NCI-H2196 treated with DMSO at 0.1 percent for 48 hours (cell line): ENCODE measurements around the gene OR56B4.
"Not testable (repeated sequence)": the region's sequence is repeated elsewhere in the genome, so short reads cannot be mapped to it uniquely, and the experiment has no call there.

Source experiments
- DNase-seq: peaks from one replicate; lab custom pipeline; 2025; ENCODE audit not compliant: unreplicated experiment; lab: John Stamatoyannopoulos, UW

The OR56B4 gene

GRCh38 chr11:6107384-6107783 is at the start of gene OR56B4:
Gene OR56B4, plus strand, starts transcription at chr11:6107684. Its CDS starts 95 bp downstream, at chr11:6107779.
- not testable (repeated sequence) for DNase-seq

DNA sequence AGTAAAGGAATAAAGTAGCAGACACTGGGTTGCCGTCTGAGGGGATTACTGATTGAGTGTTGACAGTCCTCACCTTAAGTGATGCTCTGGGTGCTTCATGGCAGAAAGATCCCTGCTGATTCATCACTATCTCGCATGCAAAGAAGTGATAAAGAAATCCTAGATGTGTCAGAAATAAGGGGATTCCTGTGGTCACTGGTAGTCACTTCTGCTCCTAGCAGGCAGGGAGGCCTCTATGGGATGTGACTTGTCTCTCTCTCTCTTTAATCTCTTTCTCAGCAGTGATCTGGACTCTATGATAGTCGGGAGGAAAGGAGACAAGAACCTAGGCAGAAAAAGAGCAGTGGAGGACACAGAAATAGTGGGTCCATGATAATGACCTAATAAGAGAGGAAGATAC is 46.0 kb upstream of the OR56B4 start:
- no peak for DNase-seq

- DNase-seq = no peak
These were observed 44.7 kb upstream of the OR56B4 start for GRCh38 chr11:6062691-6063358.

DNA sequence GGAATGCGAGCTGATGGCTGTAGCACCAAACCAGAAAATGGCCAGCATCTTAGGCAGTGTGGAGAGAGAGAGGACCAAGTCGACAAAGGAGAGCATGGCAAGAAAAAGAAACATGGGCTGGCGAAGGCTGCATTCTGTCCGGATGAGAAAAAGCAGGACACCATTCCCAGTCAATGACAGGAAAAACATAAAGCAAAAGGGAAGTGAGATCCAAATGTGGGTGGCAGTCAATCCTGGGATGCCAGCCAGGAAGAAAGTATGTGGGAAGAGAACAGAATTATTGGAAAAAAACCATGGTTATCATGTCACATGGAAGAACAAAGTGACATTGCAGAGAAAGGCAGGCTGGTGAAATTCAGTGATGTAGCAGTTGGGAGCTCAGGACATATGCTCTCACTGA is 40.0 kb upstream of the OR56B4 start:
- no peak for DNase-seq

GRCh38 chr11:6076443-6076842 is 31.0 kb upstream of the OR56B4 start:
- DNase-seq = not testable (repeated sequence)

GRCh38 chr11:6077723-6078122 is 29.8 kb upstream of the OR56B4 start:
- DNase-seq = no peak

GRCh38 chr11:6079463-6079862 is 28.0 kb upstream of the OR56B4 start:
- DNase-seq = no peak

- no peak for DNase-seq
These were observed 24.4 kb upstream of the OR56B4 start for GRCh38 chr11:6083129-6083528.

- no peak for DNase-seq
These were observed 22.9 kb upstream of the OR56B4 start for GRCh38 chr11:6084587-6084986.

GRCh38 chr11:6094186-6094585 is 13.3 kb upstream of the OR56B4 start:
- DNase-seq = no peak

DNA sequence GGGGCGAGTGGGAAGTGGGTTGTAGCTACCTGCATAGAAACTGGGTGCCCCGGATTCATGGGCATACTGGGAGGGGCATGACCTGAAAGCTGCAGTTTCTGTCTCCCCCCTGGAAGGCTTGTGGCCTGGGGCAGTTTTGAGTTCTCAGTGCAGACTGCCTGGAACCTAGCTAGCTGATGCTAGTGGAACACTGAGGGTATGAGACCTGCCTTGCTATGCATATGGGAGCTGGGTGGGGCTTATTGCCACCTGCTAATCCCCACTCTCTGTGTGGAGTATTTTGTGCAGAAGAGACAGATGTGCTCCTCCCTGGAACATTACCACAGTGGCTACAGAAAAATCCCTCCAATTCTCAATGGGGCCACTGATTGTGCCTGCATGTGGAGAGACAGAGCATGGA is 11.7 kb upstream of the OR56B4 start:
- no peak for DNase-seq

DNA sequence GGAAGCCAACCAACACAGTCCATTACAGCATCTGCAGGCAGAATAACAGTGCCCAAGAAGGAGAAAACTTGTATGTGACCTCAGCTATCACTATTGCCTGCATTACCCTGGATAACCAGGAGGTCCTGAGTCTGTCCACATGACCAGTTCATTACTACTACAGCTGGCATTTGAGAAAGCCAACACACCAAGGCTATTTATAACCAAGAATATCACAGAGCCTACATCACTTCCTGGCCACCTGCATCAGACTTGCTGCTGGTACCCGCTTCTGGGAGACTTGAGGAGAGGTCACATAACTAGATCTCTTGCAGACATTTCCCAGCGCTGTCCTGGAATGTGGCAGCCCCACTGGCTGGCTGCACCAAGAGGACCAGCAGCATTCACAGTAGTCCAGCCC is 11.1 kb upstream of the OR56B4 start:
- DNase-seq = no peak

GRCh38 chr11:6099577-6099976 is 7.9 kb upstream of the OR56B4 start:
- no peak for DNase-seq

- no peak for DNase-seq
These were observed 2.5 kb downstream of the OR56B4 start for GRCh38 chr11:6110011-6110410.

DNA sequence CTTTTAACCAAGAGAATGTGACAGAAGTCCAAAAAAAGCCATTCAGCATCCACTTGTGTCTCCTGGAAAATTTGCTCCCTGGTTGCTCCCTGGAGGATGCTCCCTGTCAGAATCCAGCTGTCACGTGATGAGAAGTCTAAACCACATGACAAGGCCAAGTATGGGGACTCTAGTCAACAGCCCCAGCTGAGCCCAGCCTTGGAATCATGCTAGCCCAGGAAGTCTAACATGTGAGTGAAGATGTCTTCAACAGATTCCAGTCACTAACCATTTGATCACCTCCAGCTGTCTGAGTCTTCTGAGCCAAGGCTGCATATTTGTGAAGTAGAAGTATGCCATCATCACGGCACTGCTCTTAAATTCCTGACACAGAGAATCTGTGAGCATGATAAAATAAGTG is 4.2 kb downstream of the OR56B4 start:
- no peak for DNase-seq

- DNase-seq = no peak
These were observed 9.2 kb downstream of the OR56B4 start for GRCh38 chr11:6116638-6117037.

- no peak for DNase-seq
These were observed 16.8 kb downstream of the OR56B4 start for GRCh38 chr11:6124245-6124644.

DNA sequence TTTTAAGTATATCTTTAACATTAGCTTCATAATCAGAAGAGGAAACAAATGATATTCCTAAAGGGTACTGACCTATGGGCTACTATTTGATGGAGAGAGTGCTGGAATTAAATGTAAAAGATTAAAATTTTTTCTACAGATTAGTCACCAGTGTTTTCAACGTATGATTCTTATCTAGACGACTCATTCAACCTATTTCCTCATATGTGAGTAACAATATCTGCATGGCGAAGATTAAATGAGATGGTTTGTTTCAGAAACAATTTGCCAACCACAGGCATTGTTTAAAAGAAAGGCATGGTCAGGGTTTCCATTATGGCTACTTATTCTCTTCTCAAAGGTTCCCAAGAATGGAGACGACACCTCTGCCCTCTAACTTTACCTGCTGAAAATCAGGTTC is 20.4 kb downstream of the OR56B4 start:
- no peak for DNase-seq

DNA sequence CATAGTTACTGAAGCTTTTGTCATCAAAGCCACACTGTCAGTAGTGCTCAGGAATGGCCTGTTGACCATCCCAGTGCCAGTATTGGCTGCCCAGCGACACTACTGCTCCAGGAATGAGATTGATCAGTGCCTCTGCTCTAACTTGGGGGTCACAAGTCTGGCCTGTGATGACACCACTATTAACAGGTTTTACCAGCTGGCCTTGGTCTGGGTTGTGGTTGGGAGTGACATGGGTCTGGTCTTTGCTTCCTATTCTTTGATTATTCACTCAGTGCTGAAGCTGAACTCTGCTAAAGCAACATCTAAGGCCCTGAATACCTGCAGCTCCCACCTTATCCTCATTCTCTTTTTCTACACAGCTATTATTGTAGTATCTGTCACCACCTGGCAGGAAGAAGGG is 21.5 kb downstream of the OR56B4 start:
- no peak for DNase-seq

DNA sequence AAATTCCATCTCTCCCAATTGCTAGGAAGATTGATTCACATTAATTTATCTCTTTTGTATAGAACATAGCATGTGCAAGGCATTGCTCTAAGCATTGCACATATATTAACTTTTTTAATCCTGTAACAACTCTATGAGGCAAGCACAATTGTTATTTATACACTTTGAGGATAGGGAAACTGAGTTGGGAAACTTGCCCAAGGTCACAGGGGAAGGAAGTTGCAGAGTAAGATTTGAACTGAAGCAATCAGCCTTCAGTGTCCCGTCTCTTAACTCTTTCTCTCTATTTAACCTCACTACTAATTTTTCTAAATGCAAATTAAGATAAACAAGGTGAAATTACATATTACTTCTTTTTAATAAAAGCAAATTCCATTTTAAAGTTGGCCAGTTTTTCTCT is 22.2 kb downstream of the OR56B4 start:
- DNase-seq = no peak

DNA sequence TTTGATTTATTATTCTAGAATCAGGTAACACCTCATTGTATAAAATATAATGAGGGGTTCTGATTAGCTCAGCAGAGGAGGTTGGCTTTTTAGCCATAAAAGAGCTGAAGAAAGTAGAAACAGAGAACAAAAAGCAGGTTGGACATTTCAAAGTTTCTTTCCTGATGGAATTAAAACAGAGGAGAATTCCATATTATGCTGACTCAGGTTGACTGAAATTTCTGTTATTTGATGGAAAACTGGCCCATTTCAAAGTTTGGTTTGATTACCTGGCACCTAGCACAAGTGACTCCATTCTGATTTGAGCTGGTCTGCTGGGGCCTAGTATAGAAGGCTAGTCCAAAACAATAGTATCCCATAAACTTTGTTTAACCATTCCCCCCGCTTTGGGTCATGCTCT is 24.9 kb downstream of the OR56B4 start:
- DNase-seq = no peak

GRCh38 chr11:6135936-6136335 is 28.5 kb downstream of the OR56B4 start:
- not testable (repeated sequence) for DNase-seq

DNA sequence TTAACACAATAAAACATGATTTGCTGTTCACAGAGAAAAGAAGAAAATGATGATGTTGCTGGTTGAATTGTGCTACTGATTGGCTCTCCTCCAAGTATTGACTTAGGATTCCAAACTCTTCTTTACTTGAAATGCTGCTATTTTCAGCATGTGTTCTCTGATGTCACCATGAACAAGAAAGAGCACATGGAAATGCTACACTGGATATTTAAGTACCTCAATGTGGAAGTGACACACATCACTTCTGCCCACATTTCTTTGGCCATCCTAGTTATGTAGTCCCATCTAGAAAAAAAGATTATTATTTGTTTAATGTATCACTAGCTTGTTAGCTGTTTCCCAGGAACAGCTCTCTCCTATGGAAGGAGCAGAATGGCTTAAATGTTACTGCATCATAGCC is 35.5 kb downstream of the OR56B4 start:
- DNase-seq = no peak
